ENCODE measurements around the gene B9D1. TPM values are rescaled to one million over a fixed set of nuclear protein-coding genes. Genes with fewer than 3 reads are reported as not detected.
A peak's percentile ranks its signal among the peaks of the same experiment; 100 is the strongest.

The B9D1 gene
- total and polyA plus RNA-seq, 2 of the 13 experiments (the other 11 are each of a cell fraction or from before 2014, with no cell fraction given), result 27.7 to 31.1 TPM

DNA sequence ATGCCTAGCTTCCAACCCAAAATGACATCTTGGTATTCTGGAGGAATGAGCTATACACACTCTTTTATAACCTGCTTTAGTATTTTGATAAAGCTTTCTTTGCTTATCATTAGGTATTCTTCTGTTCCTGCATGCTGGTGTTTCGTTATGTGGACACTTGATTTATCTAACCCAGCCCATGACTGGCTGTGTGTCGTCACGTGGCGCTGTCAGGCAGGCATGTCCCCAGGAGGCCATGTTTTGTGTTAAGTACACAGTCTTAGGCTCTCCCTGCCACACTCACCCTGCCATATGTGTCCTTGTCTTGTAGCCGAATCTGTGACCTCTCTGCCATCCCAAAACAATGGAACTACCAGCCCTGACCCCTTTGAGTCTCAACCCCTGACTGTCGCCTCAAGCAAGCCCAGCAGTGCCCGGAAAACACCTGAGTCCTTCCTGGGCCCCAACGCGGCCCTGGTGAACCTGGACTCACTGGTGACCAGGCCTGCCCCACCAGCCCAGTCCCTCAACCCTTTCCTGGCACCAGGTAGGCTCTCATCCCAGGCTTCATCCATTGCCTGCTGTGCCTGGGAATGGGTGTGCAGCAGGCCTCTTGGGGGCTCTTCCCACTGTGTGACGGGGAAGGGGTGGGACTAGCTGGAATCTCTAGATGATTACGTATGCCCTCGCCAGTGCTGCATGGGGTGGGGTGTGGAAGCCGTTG, 30.8 kb downstream of the B9D1 start:
- H3K27me3 ChIP-seq (ENCODE audit: control insufficient read depth in 1 of 2, insufficient read depth in 2 of 2, low read length in 2 of 2), result no peaks in the 10 kb centered on the region
- TF ChIP-seq GATAD1 (CRISPR knock-in tag; IDR thresholded peaks at IDR 0.05), result no peak
- TF ChIP-seq NPAS2 (CRISPR knock-in tag; IDR thresholded peaks at IDR 0.05; ENCODE audit: borderline replicate concordance), result no peak
- no peak for TF ChIP-seq ZNF24 (IDR thresholded peaks at IDR 0.05)
- no peak for TF ChIP-seq MED1 (CRISPR knock-in tag; IDR thresholded peaks at IDR 0.05)
- TF ChIP-seq ZNF850 (CRISPR knock-in tag; conservative IDR thresholded peaks at IDR 0.05), result no peak
- H3K36me3 ChIP-seq (replicated peaks in 1 of 2; ENCODE audit: control insufficient read depth in 1 of 2, insufficient read depth in 2 of 2, low read length in 2 of 2), result no peaks in the 10 kb centered on the region; a peak in 1 of 5 replicates
- FAIRE-seq, result no peak
- no peaks in the 10 kb centered on the region for H3K9me3 ChIP-seq (ENCODE audit: low read length)
- no peak overlapping the region for H2AFZ ChIP-seq (ENCODE audit: low read length)
- POLR2A ChIA-PET, result no interaction called here
- peaks cover 17% of the 10 kb centered on the region for H3K4me1 ChIP-seq (ENCODE audit: insufficient read depth, low read length)
- CTCF ChIA-PET (ENCODE audit: low intra/inter-chr PET ratio, low total read pairs), result no interaction called here
- no peak overlapping the region for H3K9ac ChIP-seq (ENCODE audit: insufficient read depth, low read depth, low read length)
- no peaks in the 10 kb centered on the region for H4K20me1 ChIP-seq (ENCODE audit: insufficient read depth, low read length)
- H3K27ac ChIP-seq (ENCODE audit: extremely low read length, insufficient read depth, low read length), result no peak overlapping the region
- H3K4me2 ChIP-seq (ENCODE audit: low read depth, low read length), result no peak overlapping the region
- no peak overlapping the region for H3K4me3 ChIP-seq (replicated peaks in 1 of 3; ENCODE audit: insufficient read depth in 1 of 3, low read depth in 2 of 3, low read length in 3 of 3)
- no TSS peak for BruUV-seq (replicated peaks)
- intact Hi-C loops (cut with micrococcal nuclease; ENCODE audit: unreplicated experiment) (no loop called here), in situ Hi-C loops (cut with HindIII; ENCODE audit: extremely low pct_ligation_motif_present, low pct_unique_long_range_greater_than_20kb) (no loop called here)
- 98% methylated on average over 9 of the region's 13 CpGs for WGBS (ENCODE audit: low lambda C conversion rate)
- H3K79me2 ChIP-seq (ENCODE audit: insufficient read depth, low read length), result no peaks in the 10 kb centered on the region
- no peak for ATAC-seq
- DNase-seq (ENCODE audit: low spot score), result no peak

DNA sequence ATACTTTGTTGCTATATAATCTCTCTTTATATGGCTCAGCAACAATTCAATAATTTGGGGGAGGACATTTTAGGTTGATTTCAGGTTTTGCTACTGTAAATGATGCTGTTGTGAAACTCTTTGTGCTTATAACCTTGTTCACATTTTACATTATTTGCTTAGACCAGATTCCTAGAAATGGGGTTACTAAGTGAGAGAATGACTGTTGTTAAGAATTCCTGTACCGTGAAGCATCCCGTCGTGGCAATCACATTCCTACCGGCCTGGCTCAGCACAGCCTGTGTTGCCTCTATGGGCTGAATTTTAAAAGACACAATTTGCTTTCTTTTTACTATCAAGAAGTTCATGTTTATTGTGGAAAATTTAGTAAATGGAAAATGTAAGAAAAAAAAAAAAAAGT, 31.4 kb downstream of the B9D1 start:
- WGBS (ENCODE audit: low lambda C conversion rate), result 88% methylated on average over 4 of the region's 4 CpGs
- CTCF ChIA-PET (ENCODE audit: low intra/inter-chr PET ratio, low total read pairs), result no interaction called here
- FAIRE-seq, result no peak

More for the DNA sequence above, 31.4 kb downstream of the B9D1 start:
- intact Hi-C loops (cut with micrococcal nuclease; ENCODE audit: unreplicated experiment) (no loop called here), in situ Hi-C loops (cut with HindIII; ENCODE audit: extremely low pct_ligation_motif_present, low pct_unique_long_range_greater_than_20kb) (no loop called here)
- ATAC-seq (no peak), DNase-seq (ENCODE audit: low spot score) (no peak)
- no peak overlapping the region for H3K27ac ChIP-seq (ENCODE audit: extremely low read length, insufficient read depth, low read length)
- H3K4me3 ChIP-seq (replicated peaks in 1 of 3; ENCODE audit: insufficient read depth in 1 of 3, low read depth in 2 of 3, low read length in 3 of 3), result no peak overlapping the region
- H3K36me3 ChIP-seq (replicated peaks in 1 of 2; ENCODE audit: control insufficient read depth in 1 of 2, insufficient read depth in 2 of 2, low read length in 2 of 2), result no peaks in the 10 kb centered on the region; a peak in 2 of 5 replicates
- H3K4me2 ChIP-seq (ENCODE audit: low read depth, low read length), result no peak overlapping the region
- H2AFZ ChIP-seq (ENCODE audit: low read length), result no peak overlapping the region
- no TSS peak for BruUV-seq (replicated peaks)
- no peaks in the 10 kb centered on the region for H3K9me3 ChIP-seq (ENCODE audit: low read length)
- H3K27me3 ChIP-seq (ENCODE audit: control insufficient read depth in 1 of 2, insufficient read depth in 2 of 2, low read length in 2 of 2), result no peaks in the 10 kb centered on the region
- TF ChIP-seq BCL6 (CRISPR knock-in tag; IDR thresholded peaks at IDR 0.05), result 0 out of 2 replicates have a peak, but pooled peaks have one; percentile 36
- peak; percentile 24; the same call in 1 of the 2 replicates for TF ChIP-seq IKZF5 (CRISPR knock-in tag; IDR thresholded peaks at IDR 0.05)
- TF ChIP-seq ZBTB33 (CRISPR knock-in tag; IDR thresholded peaks at IDR 0.05), result 0 out of 2 replicates have a peak, but pooled peaks have one; percentile 47
- no peak for TF ChIP-seq IKZF1 (IDR thresholded peaks at IDR 0.05)
- H3K79me2 ChIP-seq (ENCODE audit: insufficient read depth, low read length), result no peaks in the 10 kb centered on the region
- POLR2A ChIA-PET, result no interaction called here
- H3K9ac ChIP-seq (ENCODE audit: insufficient read depth, low read depth, low read length), result no peak overlapping the region
- no peaks in the 10 kb centered on the region for H4K20me1 ChIP-seq (ENCODE audit: insufficient read depth, low read length)
- H3K4me1 ChIP-seq (ENCODE audit: insufficient read depth, low read length), result peaks cover 13% of the 10 kb centered on the region; the same call in 1 of the 2 replicates
